C4-2B (cell line): Measurements from ENCODE around the gene ME3.

Experiments used
- CTCF ChIP-seq: fragments of 450-650 bp; conservative IDR thresholded peaks from 2 replicates; pipeline ENCODE4 v1.5.1; 2017; ENCODE audit warnings: mild to moderate bottlenecking
- ZFX ChIP-seq: fragments of 450-650 bp; IDR thresholded peaks from 2 replicates; pipeline ENCODE4 v1.6.1; 2017

DNA sequence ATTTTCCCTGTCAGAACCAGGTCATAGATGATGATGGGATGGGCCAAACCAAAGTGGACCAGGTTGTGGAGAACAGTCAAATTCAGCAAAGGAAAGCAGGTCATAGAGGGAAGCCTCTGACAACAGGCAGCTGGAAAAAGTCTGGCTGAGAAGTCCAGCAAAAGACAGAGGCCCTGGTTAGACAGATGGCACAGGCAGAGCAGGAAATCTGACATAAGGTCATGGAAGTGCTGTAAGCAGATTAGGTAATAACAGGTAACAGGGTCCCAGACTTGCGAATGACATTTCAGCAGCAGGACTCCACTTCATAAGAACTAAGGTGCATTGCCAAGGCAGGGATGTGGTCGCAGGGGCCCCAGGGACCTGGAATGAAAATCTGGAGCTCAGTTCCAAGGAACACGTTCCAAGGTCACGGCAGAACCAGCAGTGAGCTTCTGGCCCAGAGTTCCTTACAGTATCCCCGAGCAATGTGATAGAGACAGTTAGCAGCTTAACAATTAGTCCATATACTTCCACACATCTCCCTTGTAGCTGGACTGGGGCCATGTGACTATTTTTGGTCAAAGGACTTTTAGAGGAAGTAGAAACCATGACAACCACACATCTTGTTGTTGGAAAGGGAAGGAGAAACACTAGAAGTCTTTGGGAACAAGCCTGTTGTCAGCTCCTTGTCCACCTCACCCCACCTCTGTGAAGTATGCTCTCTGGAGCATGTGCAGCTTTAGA, 75.4 kb downstream of the ME3 start:
- TF ChIP-seq CTCF: no peak
- TF ChIP-seq ZFX: no peak
